HTERT RPE-1 (cell line): ENCODE data around the gene IL19.
"Not testable (repeated sequence)": the region's sequence is repeated elsewhere in the genome, so short reads cannot be mapped to it uniquely, and the experiment has no call there.

ENCODE experiments used
- in situ Hi-C: fragments of 300-500 bp; cut with MboI; formaldehyde crosslinking; loops from 4 replicates; pipeline ENCODE4 v1.14.3; 2020; ENCODE audit warnings: low sequenced_read_pairs

The IL19 gene

GRCh38 chr1:206739411-206740076, 31.0 kb upstream of the IL19 start:
- in situ Hi-C loops, result no loop called here

DNA sequence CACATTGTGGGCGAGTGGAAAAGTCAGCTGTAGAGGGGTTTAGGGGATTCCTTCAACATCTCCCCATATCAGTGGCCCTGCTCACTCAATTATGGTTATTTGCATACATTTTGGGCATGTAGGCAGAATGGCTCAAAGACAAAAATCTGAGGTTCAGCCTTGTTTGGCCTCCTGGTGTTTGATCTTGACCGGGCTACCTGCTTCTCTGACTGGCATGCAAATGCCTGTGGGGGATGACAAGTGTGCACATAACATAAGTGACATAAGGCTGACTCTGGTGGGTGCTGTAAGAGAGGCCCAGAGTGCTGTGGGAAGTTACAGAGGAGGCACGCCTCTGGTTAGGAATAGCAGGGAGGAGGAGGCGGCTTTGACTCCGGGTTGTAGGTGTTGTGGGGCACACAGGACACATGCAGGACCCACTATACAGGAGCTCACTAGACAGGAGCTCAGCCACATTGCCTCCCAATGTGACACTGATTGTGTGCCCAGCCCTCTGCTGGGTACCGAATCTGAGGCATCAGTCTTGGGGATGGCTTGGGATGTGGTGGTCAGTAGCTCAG, 29.4 kb upstream of the IL19 start:
- in situ Hi-C loops, result no loop called here

- in situ Hi-C loops, result no loop called here
Observed at GRCh38 chr1:206742719-206743383, 27.7 kb upstream of the IL19 start.

- in situ Hi-C loops, result no loop called here
Observed at GRCh38 chr1:206744683-206745082, 25.9 kb upstream of the IL19 start.

DNA sequence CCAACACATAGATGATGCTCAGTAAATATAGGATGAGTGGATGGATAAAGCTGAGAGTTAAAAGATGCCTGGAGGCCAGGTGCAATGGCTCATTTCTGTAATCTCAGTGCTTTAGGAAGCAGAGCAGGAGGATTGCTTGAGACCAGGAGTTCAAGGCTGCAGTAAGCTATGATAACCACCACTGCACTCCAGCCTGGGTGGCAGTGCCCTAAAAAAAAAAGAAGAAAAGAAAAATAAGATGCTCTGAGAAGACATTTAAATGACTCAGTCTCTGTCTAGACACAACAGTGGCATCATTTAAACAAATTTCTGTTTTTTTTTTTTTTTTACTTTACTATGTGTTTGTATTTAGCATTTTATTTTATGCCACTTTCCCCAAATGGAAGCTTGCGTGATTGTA, 25.3 kb upstream of the IL19 start:
- in situ Hi-C loops, result no loop called here

DNA sequence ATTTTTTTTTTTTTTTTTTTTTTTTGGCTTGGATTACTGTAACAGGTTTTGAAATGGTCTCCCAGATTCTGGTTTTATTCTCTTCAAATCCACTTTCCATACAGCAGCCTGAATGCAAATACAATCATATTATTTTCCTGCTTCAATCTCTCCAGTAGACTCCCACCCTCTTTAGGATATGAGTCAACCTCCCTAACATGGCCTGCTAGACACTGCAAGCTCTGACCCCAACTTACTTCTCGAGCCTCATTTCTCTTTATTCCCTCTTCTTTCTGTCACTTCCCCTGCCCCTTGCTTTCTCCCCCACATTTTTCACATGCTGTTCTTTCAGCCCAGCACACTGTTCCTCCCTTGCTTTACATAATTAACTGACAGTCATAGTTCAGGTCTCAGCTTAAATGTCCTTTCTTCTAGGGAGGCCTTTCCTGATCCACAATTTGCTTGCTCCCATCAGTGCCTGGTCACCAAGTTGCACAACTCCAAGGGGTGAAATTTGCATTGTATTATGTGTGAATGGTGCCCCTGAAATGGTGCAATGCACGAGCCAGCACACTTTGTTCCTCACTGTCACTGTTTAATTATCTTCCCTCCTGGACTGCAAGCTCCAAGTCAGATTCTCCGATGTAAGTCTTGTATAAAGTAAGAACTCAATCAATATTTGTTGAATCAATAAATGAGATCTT, 22.1 kb upstream of the IL19 start:
- in situ Hi-C loops, result no loop called here

GRCh38 chr1:206751891-206752290, 18.7 kb upstream of the IL19 start:
- in situ Hi-C loops, result no loop called here

- in situ Hi-C loops, result no loop called here
Observed at GRCh38 chr1:206752481-206752880, 18.1 kb upstream of the IL19 start.

GRCh38 chr1:206753141-206753540, 17.4 kb upstream of the IL19 start:
- in situ Hi-C loops, result no loop called here

- in situ Hi-C loops, result no loop called here
Observed at GRCh38 chr1:206754011-206754410, 16.6 kb upstream of the IL19 start.

DNA sequence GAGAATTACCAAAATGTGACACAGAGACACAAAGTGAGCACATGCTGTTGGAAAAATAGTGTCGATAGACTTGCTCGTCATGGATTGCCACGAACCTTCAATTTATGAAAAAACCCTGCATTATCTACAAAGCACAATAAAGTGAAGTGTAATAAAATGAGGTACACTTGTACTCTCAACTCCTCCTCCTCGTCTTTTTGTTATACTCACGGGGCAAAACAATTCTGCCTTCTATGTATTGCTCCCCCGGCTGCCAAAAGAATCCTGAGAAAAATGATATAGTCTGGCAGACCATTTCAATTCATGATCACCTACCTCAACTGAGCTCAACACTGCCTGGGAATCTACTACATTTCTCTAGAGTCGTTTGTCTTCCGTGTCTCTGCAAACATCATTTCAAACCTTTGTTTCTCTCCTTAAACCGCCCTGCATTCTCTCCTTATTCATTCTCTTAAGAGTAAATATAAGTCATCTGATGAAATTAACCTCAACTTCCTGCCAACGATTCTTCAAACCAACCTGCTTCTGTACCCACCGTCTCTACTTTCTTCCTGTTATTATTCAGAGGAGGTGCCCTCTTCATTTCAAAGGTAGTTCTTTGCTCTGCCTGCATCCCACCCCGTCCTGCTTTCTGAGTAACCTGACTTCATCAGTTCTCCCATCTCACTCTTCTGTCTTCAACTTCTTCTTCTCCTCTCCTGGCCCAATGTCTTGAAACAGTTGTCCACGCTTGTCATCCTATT, 12.9 kb upstream of the IL19 start:
- in situ Hi-C loops, result no loop called here

DNA sequence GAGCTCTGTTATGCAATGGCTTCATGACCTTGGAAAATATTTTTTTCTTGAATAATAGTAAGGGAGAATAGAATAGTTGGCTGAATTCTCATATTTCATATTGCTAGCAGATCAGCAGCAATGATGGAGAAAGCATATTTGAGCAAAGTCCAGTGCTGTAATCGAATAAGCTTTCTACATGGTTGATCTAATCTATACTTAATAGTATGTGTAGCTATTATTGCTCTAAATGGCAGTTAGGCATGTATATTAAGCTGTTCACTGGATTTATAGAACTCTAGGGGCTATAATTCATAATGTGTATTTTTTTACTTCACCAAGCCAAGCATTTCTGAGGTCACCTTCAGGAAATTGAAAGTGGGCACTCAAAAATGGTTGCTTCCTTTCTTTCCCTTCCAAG, 10.0 kb upstream of the IL19 start:
- in situ Hi-C loops, result no loop called here

GRCh38 chr1:206761159-206761768, 9.3 kb upstream of the IL19 start:
- in situ Hi-C loops, result no loop called here

GRCh38 chr1:206762741-206763364, 7.7 kb upstream of the IL19 start:
- in situ Hi-C loops, result not testable (repeated sequence)

GRCh38 chr1:206765771-206766170, 4.8 kb upstream of the IL19 start:
- in situ Hi-C loops, result not testable (repeated sequence)

- in situ Hi-C loops, result no loop called here
Observed at GRCh38 chr1:206766251-206766856, 4.2 kb upstream of the IL19 start.

GRCh38 chr1:206768472-206769303, 1.9 kb upstream of the IL19 start:
- in situ Hi-C loops, result no loop called here

DNA sequence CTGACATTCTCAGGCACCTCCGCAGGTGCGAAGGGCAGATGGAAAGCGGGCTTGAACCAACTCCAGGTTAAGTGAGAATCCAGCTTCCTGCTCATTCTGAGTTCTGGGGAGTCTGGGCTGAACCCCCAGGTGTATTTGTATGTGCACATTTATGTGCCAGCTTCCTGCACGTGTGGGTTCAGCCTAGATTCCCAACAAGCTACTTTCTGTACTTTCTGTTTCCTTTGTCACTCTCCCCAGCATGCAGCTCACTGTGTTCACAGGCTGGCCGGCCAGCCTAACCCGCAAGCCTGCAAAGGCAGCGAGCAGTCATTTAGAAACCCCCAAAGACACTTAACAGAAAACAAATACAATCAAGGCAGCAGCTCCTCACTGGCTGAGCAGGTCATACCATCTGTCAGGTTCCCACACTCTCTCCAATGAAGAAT, 1.3 kb upstream of the IL19 start:
- in situ Hi-C loops, result no loop called here

- in situ Hi-C loops, result no loop called here
Observed at GRCh38 chr1:206771338-206771692, 742 bp downstream of the IL19 start.
